Measurements from ENCODE around the gene RNU1-2.
"Not testable (repeated sequence)": the region's sequence is repeated elsewhere in the genome, so short reads cannot be mapped to it uniquely, and the experiment has no call there.

DNA sequence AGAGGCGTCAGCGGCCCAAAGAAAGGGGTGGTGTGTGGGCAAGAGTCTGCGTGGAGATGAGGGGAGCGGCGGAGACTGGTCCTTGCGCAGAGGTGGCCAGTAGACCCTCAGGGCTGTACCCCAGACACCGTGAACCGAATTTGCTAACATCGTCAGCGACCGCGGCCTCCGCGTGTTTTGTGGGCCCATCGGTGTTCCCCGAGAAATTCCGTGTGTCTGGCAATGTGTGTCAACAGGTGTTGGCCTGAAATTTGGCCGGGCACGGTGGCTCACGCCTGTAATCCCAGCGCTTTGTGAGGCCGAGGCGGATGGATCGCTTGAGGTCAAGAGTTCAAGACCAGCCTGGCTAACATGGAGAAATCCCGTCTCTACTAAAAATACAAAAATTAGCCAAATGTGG, 33.4 kb upstream of the RNU1-2 start:
- TF ChIP-seq, protein P1, sequence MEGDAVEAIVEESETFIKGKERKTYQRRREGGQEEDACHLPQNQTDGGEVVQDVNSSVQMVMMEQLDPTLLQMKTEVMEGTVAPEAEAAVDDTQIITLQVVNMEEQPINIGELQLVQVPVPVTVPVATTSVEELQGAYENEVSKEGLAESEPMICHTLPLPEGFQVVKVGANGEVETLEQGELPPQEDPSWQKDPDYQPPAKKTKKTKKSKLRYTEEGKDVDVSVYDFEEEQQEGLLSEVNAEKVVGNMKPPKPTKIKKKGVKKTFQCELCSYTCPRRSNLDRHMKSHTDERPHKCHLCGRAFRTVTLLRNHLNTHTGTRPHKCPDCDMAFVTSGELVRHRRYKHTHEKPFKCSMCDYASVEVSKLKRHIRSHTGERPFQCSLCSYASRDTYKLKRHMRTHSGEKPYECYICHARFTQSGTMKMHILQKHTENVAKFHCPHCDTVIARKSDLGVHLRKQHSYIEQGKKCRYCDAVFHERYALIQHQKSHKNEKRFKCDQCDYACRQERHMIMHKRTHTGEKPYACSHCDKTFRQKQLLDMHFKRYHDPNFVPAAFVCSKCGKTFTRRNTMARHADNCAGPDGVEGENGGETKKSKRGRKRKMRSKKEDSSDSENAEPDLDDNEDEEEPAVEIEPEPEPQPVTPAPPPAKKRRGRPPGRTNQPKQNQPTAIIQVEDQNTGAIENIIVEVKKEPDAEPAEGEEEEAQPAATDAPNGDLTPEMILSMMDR (IDR thresholded peaks at IDR 0.05; ENCODE audit: insufficient read depth, low read length): not testable (repeated sequence)
- TF ChIP-seq, protein P2, sequence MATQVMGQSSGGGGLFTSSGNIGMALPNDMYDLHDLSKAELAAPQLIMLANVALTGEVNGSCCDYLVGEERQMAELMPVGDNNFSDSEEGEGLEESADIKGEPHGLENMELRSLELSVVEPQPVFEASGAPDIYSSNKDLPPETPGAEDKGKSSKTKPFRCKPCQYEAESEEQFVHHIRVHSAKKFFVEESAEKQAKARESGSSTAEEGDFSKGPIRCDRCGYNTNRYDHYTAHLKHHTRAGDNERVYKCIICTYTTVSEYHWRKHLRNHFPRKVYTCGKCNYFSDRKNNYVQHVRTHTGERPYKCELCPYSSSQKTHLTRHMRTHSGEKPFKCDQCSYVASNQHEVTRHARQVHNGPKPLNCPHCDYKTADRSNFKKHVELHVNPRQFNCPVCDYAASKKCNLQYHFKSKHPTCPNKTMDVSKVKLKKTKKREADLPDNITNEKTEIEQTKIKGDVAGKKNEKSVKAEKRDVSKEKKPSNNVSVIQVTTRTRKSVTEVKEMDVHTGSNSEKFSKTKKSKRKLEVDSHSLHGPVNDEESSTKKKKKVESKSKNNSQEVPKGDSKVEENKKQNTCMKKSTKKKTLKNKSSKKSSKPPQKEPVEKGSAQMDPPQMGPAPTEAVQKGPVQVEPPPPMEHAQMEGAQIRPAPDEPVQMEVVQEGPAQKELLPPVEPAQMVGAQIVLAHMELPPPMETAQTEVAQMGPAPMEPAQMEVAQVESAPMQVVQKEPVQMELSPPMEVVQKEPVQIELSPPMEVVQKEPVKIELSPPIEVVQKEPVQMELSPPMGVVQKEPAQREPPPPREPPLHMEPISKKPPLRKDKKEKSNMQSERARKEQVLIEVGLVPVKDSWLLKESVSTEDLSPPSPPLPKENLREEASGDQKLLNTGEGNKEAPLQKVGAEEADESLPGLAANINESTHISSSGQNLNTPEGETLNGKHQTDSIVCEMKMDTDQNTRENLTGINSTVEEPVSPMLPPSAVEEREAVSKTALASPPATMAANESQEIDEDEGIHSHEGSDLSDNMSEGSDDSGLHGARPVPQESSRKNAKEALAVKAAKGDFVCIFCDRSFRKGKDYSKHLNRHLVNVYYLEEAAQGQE (IDR thresholded peaks at IDR 0.05; ENCODE audit: insufficient replicate concordance, low read depth): not testable (repeated sequence)
- not testable (repeated sequence) for TF ChIP-seq POLR2AphosphoS5 (IDR thresholded peaks at IDR 0.05; ENCODE audit: low read depth)
